GM19023 (cell line): ENCODE data around the gene HS2ST1.
"Not testable (repeated sequence)": the region's sequence is repeated elsewhere in the genome, so short reads cannot be mapped to it uniquely, and the experiment has no call there.

Experiments used
- ATAC-seq: cut with Tn5 transposase; IDR thresholded peaks from one replicate; pipeline ENCODE4 v1.9.1; 2021; ENCODE audit warnings: mild to moderate bottlenecking, moderate library complexity; ENCODE audit not compliant: unreplicated experiment

Gene HS2ST1

GRCh38 chr1:86965012-86965826, 50.8 kb downstream of the HS2ST1 start:
- no peak for ATAC-seq

- no peak for ATAC-seq
Observed at GRCh38 chr1:86965827-86966182, 51.4 kb downstream of the HS2ST1 start.

- no peak for ATAC-seq
Observed at GRCh38 chr1:86970938-86971337, 56.5 kb downstream of the HS2ST1 start.

GRCh38 chr1:86971778-86972177, 57.3 kb downstream of the HS2ST1 start:
- no peak for ATAC-seq

- no peak for ATAC-seq
Observed at GRCh38 chr1:86972262-86972661, 57.8 kb downstream of the HS2ST1 start.

- ATAC-seq = no peak
Observed at GRCh38 chr1:86975993-86976550, 61.6 kb downstream of the HS2ST1 start.

- no peak for ATAC-seq
Observed at GRCh38 chr1:86976664-86977063, 62.2 kb downstream of the HS2ST1 start.

- ATAC-seq = no peak
Observed at GRCh38 chr1:86981482-86982213, 67.2 kb downstream of the HS2ST1 start.

- ATAC-seq = not testable (repeated sequence)
Observed at GRCh38 chr1:86983677-86984076, 69.2 kb downstream of the HS2ST1 start.

GRCh38 chr1:86987446-86987845, 73.0 kb downstream of the HS2ST1 start:
- no peak for ATAC-seq

GRCh38 chr1:86988835-86989234, 74.4 kb downstream of the HS2ST1 start:
- no peak for ATAC-seq

GRCh38 chr1:86989690-86990089, 75.3 kb downstream of the HS2ST1 start:
- ATAC-seq = not testable (repeated sequence)

GRCh38 chr1:86990826-86991225, 76.4 kb downstream of the HS2ST1 start:
- ATAC-seq = no peak

- ATAC-seq = no peak
Observed at GRCh38 chr1:86991549-86992186, 77.2 kb downstream of the HS2ST1 start.

GRCh38 chr1:86992861-86993260, 78.4 kb downstream of the HS2ST1 start:
- no peak for ATAC-seq

- no peak for ATAC-seq
Observed at GRCh38 chr1:86993269-86993985, 79.0 kb downstream of the HS2ST1 start.

GRCh38 chr1:86994061-86994460, 79.6 kb downstream of the HS2ST1 start:
- no peak for ATAC-seq

- ATAC-seq = no peak
Observed at GRCh38 chr1:86997538-86997937, 83.1 kb downstream of the HS2ST1 start.

GRCh38 chr1:86998280-86998679, 83.8 kb downstream of the HS2ST1 start:
- ATAC-seq = no peak

- ATAC-seq = no peak
Observed at GRCh38 chr1:86998727-86999126, 84.3 kb downstream of the HS2ST1 start.

- ATAC-seq = no peak
Observed at GRCh38 chr1:87000460-87000859, 86.0 kb downstream of the HS2ST1 start.
